ENCODE data around the gene ITGB1.
A peak's percentile ranks its signal among the peaks of the same experiment; 100 is the strongest.
"Not testable (repeated sequence)": the region's sequence is repeated elsewhere in the genome, so short reads cannot be mapped to it uniquely, and the experiment has no call there.

The ITGB1 gene

DNA sequence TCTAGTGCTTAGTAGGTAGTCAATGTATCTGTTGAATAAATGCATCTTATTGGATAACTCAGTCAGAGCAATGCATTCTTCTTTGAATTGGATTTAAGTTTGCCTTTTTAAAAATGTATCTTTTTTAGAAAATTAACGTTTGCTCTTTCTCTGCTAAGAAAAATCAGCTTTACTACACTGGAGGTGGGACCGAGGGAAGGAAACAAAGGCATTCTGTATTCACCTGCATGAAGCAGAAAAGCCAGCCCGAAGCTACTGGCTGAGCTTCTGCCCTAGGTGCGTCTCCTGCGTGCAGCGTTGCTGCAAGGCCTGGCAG, 22.2 kb upstream of the ITGB1 start:
- DNase-seq: no peak

- DNase-seq: not testable (repeated sequence)
These were observed 21.7 kb upstream of the ITGB1 start for GRCh38 chr10:32979719-32980118.

- no peak for DNase-seq
These were observed 21.0 kb upstream of the ITGB1 start for GRCh38 chr10:32979041-32979440.

GRCh38 chr10:32977846-32978809, 20.1 kb upstream of the ITGB1 start:
- DNase-seq: not testable (repeated sequence)

DNA sequence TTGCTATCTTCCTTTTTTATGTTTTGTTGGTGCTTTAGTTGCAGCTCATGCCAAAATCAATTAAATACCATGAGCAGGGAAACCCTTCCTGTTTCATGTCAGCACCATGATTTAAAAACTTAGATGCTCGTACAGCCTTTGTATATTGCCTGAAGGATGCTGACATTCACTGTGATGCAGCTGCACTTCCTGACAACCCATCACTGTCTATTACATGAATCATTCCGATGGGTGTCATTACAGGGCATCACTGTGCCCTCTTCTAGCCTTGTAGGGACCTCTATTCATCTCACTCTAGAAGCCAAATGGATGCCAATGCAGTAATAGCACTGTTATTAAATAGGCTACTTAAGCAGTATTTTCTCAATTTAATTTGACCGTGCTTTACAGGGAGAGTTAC, 18.3 kb upstream of the ITGB1 start:
- DNase-seq: no peak

- DNase-seq: no peak
These were observed 14.9 kb upstream of the ITGB1 start for GRCh38 chr10:32972929-32973328.

- DNase-seq: no peak
These were observed 14.4 kb upstream of the ITGB1 start for GRCh38 chr10:32972460-32972859.

GRCh38 chr10:32971536-32972091, 13.6 kb upstream of the ITGB1 start:
- DNase-seq: no peak

- no peak for DNase-seq
These were observed 12.9 kb upstream of the ITGB1 start for GRCh38 chr10:32970910-32971309.

- DNase-seq: no peak
These were observed 6.2 kb upstream of the ITGB1 start for GRCh38 chr10:32964270-32964669.

GRCh38 chr10:32963096-32963495, 5.1 kb upstream of the ITGB1 start:
- DNase-seq: no peak

- no peak for DNase-seq
These were observed 4.5 kb upstream of the ITGB1 start for GRCh38 chr10:32962521-32962920.

GRCh38 chr10:32961895-32962369, 3.9 kb upstream of the ITGB1 start:
- DNase-seq: no peak

DNA sequence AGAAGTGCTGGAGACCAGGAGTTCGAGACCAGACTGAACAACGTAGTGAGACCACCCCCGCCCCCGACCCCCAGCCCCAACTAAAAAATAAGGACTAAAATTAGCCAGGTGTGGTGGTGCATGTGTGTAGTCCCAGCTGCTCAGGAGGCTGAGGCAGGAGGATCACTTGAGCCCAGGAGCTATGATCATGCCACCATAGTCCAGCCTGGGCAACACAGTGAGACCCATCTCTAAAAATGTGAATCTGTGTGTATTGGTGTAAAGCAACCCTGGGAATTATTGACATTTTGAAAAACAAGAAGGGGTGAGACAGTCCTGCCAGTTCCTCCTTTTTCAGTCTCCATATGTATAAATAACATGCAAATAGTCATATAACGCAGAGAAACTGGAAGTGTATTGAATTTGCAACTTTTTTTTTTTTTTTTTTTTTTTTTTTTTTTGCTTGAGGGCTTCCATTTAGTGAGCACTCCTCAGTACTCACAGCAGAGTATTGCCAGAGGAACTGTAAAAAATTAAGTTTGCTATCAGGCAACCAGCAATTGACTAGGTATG, 3.4 kb upstream of the ITGB1 start:
- DNase-seq: no peak

GRCh38 chr10:32960022-32960421, 2.0 kb upstream of the ITGB1 start:
- DNase-seq: no peak

- no peak for DNase-seq
These were observed 1.2 kb upstream of the ITGB1 start for GRCh38 chr10:32959006-32959920.

- peak; percentile 68 for DNase-seq
These were observed 517 bp downstream of the ITGB1 start for GRCh38 chr10:32957341-32958084.

DNA sequence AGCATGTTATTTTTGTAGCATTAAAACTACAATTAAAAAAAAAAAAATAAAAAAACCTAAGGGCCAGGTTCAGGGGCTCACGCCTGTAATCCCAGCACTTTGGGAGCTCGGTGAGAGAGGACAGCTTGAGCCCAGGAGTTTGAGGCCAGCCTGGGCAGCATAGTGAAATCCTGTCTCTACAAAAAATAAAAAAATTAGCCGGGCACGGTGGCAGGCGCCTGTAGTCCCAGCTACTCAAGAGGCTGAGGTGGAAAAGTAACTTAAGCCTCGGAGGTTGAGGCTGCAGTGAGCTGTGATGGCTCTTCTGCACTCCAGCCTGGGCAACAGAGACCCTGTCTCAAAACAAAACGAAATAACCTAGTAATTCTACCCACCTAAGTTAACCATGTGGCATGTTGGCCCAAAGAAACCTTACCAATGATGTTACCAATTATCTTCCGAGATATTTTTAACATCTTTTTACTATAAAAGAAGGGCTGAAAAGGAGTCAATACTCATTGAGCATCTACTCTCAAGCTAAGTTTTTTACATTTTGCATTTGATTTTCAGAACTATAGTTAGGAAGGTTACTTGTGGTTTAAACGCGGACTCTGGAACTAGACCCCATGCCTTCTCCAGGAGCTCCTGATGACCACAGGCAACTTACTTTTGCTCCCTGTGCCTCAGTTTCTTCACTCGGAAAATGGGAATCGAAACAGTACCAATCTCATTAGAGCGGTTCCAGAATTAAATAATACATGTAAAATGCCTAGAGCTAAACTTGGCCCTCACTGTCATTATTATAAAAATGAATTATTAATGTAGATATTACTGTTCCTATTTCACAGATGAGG, 1.4 kb downstream of the ITGB1 start:
- DNase-seq: no peak

- DNase-seq: no peak
These were observed 2.2 kb downstream of the ITGB1 start for GRCh38 chr10:32955790-32956189.

GRCh38 chr10:32955299-32955772, 2.7 kb downstream of the ITGB1 start:
- DNase-seq: no peak
